Measurements from ENCODE around the gene NFKBIZ.

- TF ChIP-seq POLR2A (IDR thresholded peaks at IDR 0.05; ENCODE audit: low read depth, low read length) (no peak; the same call in 1 of the 2 replicates), POLR2AphosphoS5 (IDR thresholded peaks at IDR 0.05; ENCODE audit: low read depth, low read length) (no peak), TAF1 (IDR thresholded peaks at IDR 0.05; ENCODE audit: low read depth, low read length) (no peak)
Measured at GRCh38 chr3:101829874-101830273, 19.4 kb upstream of the NFKBIZ start.
